Measurements from ENCODE around the gene ATP1A4. TPM values are rescaled to one million over a fixed set of nuclear protein-coding genes. Genes with fewer than 3 reads are reported as not detected.

ATP1A4 gene
- polyA plus RNA-seq, 1 donor: 4.0 TPM

Other genes starting within 250 kb of the ATP1A4 start
- 155 TPM for gene TAGLN2, start 226.1 kb upstream of the ATP1A4 start, polyA plus RNA-seq (ENCODE audit: insufficient read length)
- 0.65 TPM for gene IGSF9, start 206.0 kb upstream of the ATP1A4 start, polyA plus RNA-seq (ENCODE audit: insufficient read length)
- gene SLAMF9, start 197.4 kb upstream of the ATP1A4 start, polyA plus RNA-seq (ENCODE audit: insufficient read length): not detected
- 5.0 TPM for gene PIGM, start 119.6 kb upstream of the ATP1A4 start, polyA plus RNA-seq (ENCODE audit: insufficient read length)
- gene KCNJ10, start 81.4 kb upstream of the ATP1A4 start, polyA plus RNA-seq (ENCODE audit: insufficient read length): 0.46 TPM
- gene KCNJ9, start 70.1 kb upstream of the ATP1A4 start, polyA plus RNA-seq (ENCODE audit: insufficient read length): 0.09 TPM
- 21.6 TPM for gene IGSF8, start 53.0 kb upstream of the ATP1A4 start, polyA plus RNA-seq (ENCODE audit: insufficient read length)
- gene ATP1A2, start 35.8 kb upstream of the ATP1A4 start, polyA plus RNA-seq (ENCODE audit: insufficient read length): 87.0 TPM
- gene CASQ1, start 39.0 kb downstream of the ATP1A4 start, polyA plus RNA-seq (ENCODE audit: insufficient read length): 912 TPM
- gene PEA15, start 53.8 kb downstream of the ATP1A4 start, polyA plus RNA-seq (ENCODE audit: insufficient read length): 117 TPM
- 115 TPM for gene DCAF8, start 110.9 kb downstream of the ATP1A4 start, polyA plus RNA-seq (ENCODE audit: insufficient read length)
- 45.3 TPM for gene PEX19, start 133.5 kb downstream of the ATP1A4 start, polyA plus RNA-seq (ENCODE audit: insufficient read length)
- gene COPA, start 191.6 kb downstream of the ATP1A4 start, polyA plus RNA-seq (ENCODE audit: insufficient read length): 122 TPM
- gene NCSTN, start 191.8 kb downstream of the ATP1A4 start, polyA plus RNA-seq (ENCODE audit: insufficient read length): 108 TPM
- gene NHLH1, start 215.5 kb downstream of the ATP1A4 start, polyA plus RNA-seq (ENCODE audit: insufficient read length): 1.5 TPM
- 11.0 TPM for gene VANGL2, start 249.0 kb downstream of the ATP1A4 start, polyA plus RNA-seq (ENCODE audit: insufficient read length)

All from hindlimb muscle (tissue), 1 donor.